Measurements from ENCODE around the gene CCDC102A. TPM values are rescaled to one million over a fixed set of nuclear protein-coding genes. Genes with fewer than 3 reads are reported as not detected.
A peak's percentile ranks its signal among the peaks of the same experiment; 100 is the strongest.

Gene CCDC102A
- total RNA-seq, 1 donor from 2014 or later = not detected

DNA sequence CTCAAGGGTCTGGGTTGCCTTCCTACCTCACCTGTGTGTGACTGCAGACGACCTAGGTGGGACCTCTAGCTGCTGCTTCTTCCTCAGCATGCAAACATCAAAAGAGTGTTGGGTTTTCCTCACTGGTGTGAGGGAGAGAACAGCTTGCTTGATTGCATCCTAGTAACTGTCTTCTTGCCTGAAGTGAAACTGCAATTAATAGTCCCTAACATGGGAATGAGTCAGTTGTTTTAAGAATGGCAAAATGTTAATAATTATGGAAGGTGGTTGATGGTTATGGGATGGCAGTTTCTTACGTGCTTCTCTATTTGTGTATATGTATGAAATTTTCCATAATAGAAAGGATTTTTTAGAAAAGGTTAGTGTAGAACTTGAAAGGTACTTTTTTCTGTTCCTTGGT is 68.0 kb downstream of the CCDC102A start:
- H3K4me1 Mint-ChIP-seq (ENCODE audit: low read depth, unreplicated experiment) = peaks cover 6% of the 10 kb centered on the region
- H3K27me3 Mint-ChIP-seq (ENCODE audit: unreplicated experiment) = peaks cover 3% of the 10 kb centered on the region
- H3K4me3 Mint-ChIP-seq (ENCODE audit: unreplicated experiment) = no peak overlapping the region
- peaks cover 2% of the 10 kb centered on the region for H3K9me3 Mint-ChIP-seq (ENCODE audit: unreplicated experiment)
- TF ChIP-seq, protein P1, sequence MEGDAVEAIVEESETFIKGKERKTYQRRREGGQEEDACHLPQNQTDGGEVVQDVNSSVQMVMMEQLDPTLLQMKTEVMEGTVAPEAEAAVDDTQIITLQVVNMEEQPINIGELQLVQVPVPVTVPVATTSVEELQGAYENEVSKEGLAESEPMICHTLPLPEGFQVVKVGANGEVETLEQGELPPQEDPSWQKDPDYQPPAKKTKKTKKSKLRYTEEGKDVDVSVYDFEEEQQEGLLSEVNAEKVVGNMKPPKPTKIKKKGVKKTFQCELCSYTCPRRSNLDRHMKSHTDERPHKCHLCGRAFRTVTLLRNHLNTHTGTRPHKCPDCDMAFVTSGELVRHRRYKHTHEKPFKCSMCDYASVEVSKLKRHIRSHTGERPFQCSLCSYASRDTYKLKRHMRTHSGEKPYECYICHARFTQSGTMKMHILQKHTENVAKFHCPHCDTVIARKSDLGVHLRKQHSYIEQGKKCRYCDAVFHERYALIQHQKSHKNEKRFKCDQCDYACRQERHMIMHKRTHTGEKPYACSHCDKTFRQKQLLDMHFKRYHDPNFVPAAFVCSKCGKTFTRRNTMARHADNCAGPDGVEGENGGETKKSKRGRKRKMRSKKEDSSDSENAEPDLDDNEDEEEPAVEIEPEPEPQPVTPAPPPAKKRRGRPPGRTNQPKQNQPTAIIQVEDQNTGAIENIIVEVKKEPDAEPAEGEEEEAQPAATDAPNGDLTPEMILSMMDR (IDR thresholded peaks at IDR 0.05; ENCODE audit: partially characterized antibody, unreplicated experiment) = no peak
- H3K36me3 Mint-ChIP-seq (ENCODE audit: unreplicated experiment) = no peaks in the 10 kb centered on the region
- DNase-seq = no peak
- H3K27ac Mint-ChIP-seq (ENCODE audit: unreplicated experiment) = no peak overlapping the region

DNA sequence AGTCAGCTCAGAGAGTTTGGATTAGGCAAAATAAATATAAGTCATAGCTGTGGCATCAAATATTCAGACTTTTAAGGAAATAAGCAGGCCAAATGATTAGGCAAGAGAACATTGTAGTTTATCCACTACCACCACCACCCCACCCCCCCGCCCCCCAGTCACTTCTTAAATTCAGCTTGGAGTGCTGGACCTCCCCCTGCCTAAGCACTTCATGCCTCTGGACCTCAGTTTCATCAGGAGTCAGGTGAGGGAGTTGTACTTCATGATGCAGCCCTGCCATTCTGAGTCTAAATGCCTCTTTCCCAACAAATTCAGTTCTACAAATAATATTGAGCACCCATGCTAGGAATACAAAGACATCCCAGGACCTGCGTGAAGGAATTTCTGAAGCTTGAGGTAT is 71.8 kb downstream of the CCDC102A start:
- H3K36me3 Mint-ChIP-seq (ENCODE audit: unreplicated experiment) = peaks cover 7% of the 10 kb centered on the region
- no peak overlapping the region for H3K4me3 Mint-ChIP-seq (ENCODE audit: unreplicated experiment)

DNA sequence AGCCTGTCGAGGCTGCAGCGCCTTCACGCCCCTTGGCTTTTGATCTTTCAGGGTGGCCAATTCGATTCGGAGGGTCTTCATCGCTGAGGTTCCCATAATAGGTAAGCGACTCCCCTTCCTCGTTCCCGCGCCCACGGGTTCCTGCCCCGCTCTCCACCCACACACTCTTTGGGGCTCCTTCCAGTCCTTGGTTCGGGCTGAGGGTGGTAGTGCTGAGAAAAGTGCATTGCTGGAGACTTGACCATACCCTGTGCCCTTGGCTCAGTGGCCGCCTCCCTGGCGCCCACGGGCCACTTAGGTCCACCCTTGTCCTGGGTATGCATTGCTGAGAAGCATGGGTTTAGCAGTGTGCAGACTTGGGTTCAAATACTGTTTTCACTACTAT is 73.4 kb downstream of the CCDC102A start:
- Mint-ChIP-seq H3K27me3 (ENCODE audit: unreplicated experiment) (peaks cover 6% of the 10 kb centered on the region), H3K9me3 (ENCODE audit: unreplicated experiment) (no peaks in the 10 kb centered on the region)

More for the DNA sequence above, 71.8 kb downstream of the CCDC102A start:
- TF ChIP-seq, protein P1 (IDR thresholded peaks at IDR 0.05; ENCODE audit: partially characterized antibody, unreplicated experiment) = no peak
- H3K9me3 Mint-ChIP-seq (ENCODE audit: unreplicated experiment) = no peaks in the 10 kb centered on the region
- DNase-seq = no peak
- H3K27me3 Mint-ChIP-seq (ENCODE audit: unreplicated experiment) = peaks cover 6% of the 10 kb centered on the region
- H3K27ac Mint-ChIP-seq (ENCODE audit: unreplicated experiment) = no peak overlapping the region
- peaks cover 4% of the 10 kb centered on the region for H3K4me1 Mint-ChIP-seq (ENCODE audit: low read depth, unreplicated experiment)

DNA sequence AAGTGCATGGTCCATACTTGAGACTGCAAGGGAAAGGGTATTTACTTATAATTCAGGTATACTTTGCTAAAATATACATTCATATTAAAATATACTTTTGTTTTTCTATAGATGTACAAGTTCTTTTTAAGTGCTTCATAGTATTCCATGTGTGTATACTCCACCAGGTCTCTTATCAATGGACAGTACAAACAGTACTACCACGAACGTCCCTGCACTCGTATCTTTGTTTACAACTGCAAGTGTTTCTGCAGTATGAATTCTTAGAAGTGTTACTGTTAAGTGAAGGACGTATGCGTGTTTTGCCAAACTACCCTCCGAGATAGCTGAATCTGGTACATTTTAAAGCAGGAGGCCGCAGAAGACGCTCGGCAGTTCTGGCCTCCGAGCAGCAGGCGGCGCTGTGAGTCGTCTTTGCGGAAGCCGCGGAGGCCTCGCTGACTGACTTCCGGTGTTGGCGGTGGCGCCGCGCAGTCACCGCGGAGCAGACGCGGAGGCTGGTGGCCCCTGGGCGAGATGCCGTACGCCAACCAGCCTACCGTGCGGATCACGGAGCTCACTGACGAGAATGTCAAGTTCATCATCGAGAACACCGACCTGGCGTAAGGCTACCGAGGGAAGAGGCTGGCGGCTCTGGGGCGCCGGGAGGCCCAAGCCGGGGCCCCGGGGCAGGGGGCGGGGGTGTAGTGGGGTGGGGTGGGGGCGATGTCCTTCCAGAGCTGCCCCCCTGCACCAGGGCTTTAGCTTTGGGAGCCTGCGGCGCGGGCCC is 74.0 kb downstream of the CCDC102A start, which contains the start of gene POLR2C:
POLR2C (plus strand) TSS at position 471 of the 769 bp plus-strand sequence; CDS start at position 517, 46 bp downstream.
- H3K4me1 Mint-ChIP-seq (ENCODE audit: low read depth, unreplicated experiment) = peaks cover 4% of the 10 kb centered on the region
- no peaks in the 10 kb centered on the region for H3K9me3 Mint-ChIP-seq (ENCODE audit: unreplicated experiment)
- peak within 1 kb of the TSS; percentile 98 for H3K4me3 Mint-ChIP-seq (ENCODE audit: unreplicated experiment)
- TF ChIP-seq, protein P1 (IDR thresholded peaks at IDR 0.05; ENCODE audit: partially characterized antibody, unreplicated experiment) = peak; percentile 94
- peaks cover 6% of the 10 kb centered on the region for H3K27me3 Mint-ChIP-seq (ENCODE audit: unreplicated experiment)
- peaks cover 7% of the 10 kb centered on the region for H3K36me3 Mint-ChIP-seq (ENCODE audit: unreplicated experiment)
- DNase-seq = peak; percentile 95
- peak within 1 kb of the TSS; percentile 91 for H3K27ac Mint-ChIP-seq (ENCODE audit: unreplicated experiment)

More for the DNA sequence above, 73.4 kb downstream of the CCDC102A start:
- TF ChIP-seq, protein P1 (IDR thresholded peaks at IDR 0.05; ENCODE audit: partially characterized antibody, unreplicated experiment) = no peak
- peak overlapping the region; percentile 98 for H3K4me3 Mint-ChIP-seq (ENCODE audit: unreplicated experiment)
- peak overlapping the region; percentile 82 for H3K27ac Mint-ChIP-seq (ENCODE audit: unreplicated experiment)
- peaks cover 4% of the 10 kb centered on the region for H3K4me1 Mint-ChIP-seq (ENCODE audit: low read depth, unreplicated experiment)
- no peak for DNase-seq
- H3K36me3 Mint-ChIP-seq (ENCODE audit: unreplicated experiment) = peaks cover 7% of the 10 kb centered on the region

Other genes starting within 250 kb of the CCDC102A start
- gene CCL22, start 177.8 kb downstream of the CCDC102A start, total RNA-seq (ENCODE audit: unreplicated experiment) = not detected
- gene CX3CL1, start 164.1 kb downstream of the CCDC102A start, total RNA-seq (ENCODE audit: unreplicated experiment) = not detected
- not detected for gene CCL17, start 131.8 kb downstream of the CCDC102A start, total RNA-seq (ENCODE audit: unreplicated experiment)
- 129 TPM for gene CIAPIN1, start 89.2 kb downstream of the CCDC102A start, total RNA-seq (ENCODE audit: unreplicated experiment)
- 45.1 TPM for gene COQ9, start 89.1 kb downstream of the CCDC102A start, total RNA-seq (ENCODE audit: unreplicated experiment)
- 48.1 TPM for gene POLR2C, start 73.9 kb downstream of the CCDC102A start, total RNA-seq (ENCODE audit: unreplicated experiment)
- 23.4 TPM for gene DOK4, start 50.1 kb downstream of the CCDC102A start, total RNA-seq (ENCODE audit: unreplicated experiment)
- not detected for gene ADGRG5, start 6.1 kb upstream of the CCDC102A start, total RNA-seq (ENCODE audit: unreplicated experiment)
- 116 TPM for gene ADGRG1, start 92.1 kb upstream of the CCDC102A start, total RNA-seq (ENCODE audit: unreplicated experiment)
- gene ADGRG3, start 131.7 kb upstream of the CCDC102A start, total RNA-seq (ENCODE audit: unreplicated experiment) = not detected
- gene DRC7, start 158.2 kb upstream of the CCDC102A start, total RNA-seq (ENCODE audit: unreplicated experiment) = not detected
- gene KATNB1, start 199.2 kb upstream of the CCDC102A start, total RNA-seq (ENCODE audit: unreplicated experiment) = 74.4 TPM

Measured in glutamatergic neuron (in vitro differentiated cells).